G401 (cell line): ENCODE results near the gene PFKL. TPM values are rescaled to one million over a fixed set of nuclear protein-coding genes. Genes with fewer than 3 reads are reported as not detected.
A peak's percentile ranks its signal among the peaks of the same experiment; 100 is the strongest.

Experiments
- DNase-seq: peaks from one replicate; pipeline ENCODE4 v3.0.0-alpha.2; 2015; ENCODE audit warnings: low spot score
- in situ Hi-C: cut with HindIII; loops from 2 replicates; pipeline ENCODE4 v1.10.0; 2016; ENCODE audit warnings: low sequenced_read_pairs, mixed read lengths
- total RNA-seq: library from RNA; depleted of rRNA; stranded (reverse); fragments of >200 nt; shearing (Covaris generic); gene quantifications from 2 replicates; pipeline ENCODE4 v1.2.3, GENCODE V29; 2014; rRNA removed

PFKL gene
- total RNA-seq, result 174 and 182 TPM in 2 replicates

GRCh38 chr21:44299458-44300261, at the start of gene PFKL:
TSS of gene PFKL (plus strand) at chr21:44300053. CDS start at chr21:44300106, 53 bp downstream.
- peak; percentile 49 for DNase-seq
- in situ Hi-C loops, result no loop called here

- in situ Hi-C loops, result no loop called here
- no peak for DNase-seq
Measured at GRCh38 chr21:44253832-44254710, 45.8 kb upstream of the PFKL start.

- DNase-seq, result no peak
- in situ Hi-C loops, result no loop called here
Measured at GRCh38 chr21:44255511-44255981, 44.3 kb upstream of the PFKL start.

DNA sequence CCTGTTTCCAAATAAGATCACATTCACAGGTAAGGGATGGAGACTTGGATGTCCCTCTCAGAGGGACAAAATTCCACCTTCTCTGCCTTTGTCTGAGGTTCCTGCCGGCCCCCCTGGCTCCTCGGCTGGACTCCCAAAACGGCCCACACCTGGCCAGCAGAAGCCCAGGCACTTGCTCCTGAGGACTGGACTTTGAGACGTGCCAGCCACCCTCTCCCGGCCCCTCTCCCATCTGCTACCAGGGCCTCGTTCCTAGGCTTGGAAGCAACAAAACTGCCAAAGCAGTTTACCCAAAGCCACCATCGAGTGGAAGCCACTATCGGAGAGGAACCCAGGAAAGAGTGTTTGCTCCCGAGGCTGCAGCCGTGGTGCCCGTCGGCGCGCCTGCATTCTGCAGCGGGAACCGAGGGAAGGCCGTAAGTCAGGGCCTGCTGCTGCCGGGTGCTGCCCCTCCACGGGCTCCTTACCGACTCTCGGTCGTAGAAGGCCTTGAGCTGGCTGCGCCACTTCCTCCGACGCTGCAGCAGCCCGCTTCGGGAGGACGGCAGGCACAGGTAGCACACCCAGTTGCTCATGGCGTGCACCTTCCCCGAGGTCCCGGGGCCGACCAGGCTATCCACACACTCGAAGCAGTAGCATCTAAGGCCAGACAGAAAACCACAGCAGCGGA, 41.7 kb upstream of the PFKL start:
- no peak for DNase-seq
- in situ Hi-C loops, result no loop called here

- in situ Hi-C loops, result no loop called here
- DNase-seq, result no peak
Measured at GRCh38 chr21:44259082-44259705, 40.7 kb upstream of the PFKL start.

- no peak for DNase-seq
- in situ Hi-C loops, result no loop called here
Measured at GRCh38 chr21:44260066-44260465, 39.8 kb upstream of the PFKL start.

DNA sequence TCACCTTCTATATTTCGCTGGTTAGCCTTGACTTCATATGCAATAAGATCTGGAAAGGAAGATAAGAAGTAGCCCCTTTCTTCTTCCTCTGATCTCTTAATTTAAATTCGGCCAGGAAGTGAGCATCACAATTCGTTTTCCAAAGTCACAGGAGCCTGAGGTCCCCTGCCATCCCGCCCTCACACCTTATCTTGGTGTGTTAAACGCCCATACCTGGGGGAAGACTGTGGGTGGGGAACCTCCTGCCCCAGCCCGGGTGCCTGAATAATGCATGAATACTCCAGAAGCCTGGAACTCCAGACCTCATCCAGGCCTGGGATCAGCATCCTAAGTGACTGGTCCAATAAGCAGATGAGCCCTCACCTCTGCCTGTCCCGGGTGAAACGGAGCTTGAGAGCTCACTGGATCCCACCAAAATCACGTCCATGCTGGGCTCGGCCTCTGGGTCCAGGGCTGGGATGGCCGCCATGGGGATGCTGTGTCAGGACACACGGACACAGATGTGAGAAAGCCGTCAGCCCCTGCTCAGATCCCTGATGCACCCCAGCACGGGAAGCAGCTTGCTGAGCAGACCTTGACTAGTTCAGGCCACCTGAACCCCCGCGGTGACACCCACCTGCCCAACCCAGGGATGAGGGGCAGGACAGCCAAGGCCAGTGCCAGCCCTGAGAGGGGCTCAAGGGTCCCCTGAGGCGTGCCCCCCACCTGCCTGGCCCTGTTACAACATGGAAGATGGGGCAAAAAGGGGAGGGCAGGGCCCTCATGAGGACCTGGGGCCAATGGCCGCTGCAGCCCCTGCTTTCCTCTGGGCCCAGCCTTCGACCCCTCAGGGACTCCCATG, 38.8 kb upstream of the PFKL start:
- no peak for DNase-seq
- in situ Hi-C loops, result no loop called here

DNA sequence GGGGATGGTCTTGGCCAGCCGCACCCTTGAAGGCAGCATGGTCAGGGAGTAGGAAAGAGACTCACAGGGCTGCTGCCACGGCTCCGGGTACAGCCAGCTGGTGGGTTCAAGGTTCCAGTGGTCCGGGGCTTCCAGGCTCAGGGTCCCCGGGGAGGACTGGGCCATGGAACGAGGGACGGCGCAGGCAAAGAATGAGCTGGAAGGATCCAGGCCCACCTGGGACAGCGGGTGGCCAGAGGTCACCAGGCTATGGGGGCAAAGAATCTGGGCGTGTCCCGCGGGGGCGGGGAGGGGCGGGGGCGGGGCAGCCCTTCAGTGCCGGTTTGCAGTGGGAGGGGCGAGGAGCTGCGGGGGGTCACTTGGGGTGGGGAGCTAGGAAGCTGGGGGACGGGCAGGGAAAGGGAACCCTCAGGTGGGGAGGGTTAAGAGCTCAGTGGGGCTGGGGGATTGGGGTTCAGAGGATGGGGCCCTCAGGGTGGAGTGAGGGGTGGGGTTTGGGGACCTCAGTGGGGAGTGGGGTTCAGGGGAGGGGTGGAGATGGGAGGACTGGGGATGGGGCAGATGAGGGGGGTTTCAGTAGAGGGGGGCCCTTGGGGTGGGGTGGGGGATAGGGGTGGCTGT, 38.1 kb upstream of the PFKL start, which contains the start of gene DNMT3L:
Gene DNMT3L, minus strand, starts transcription at position 223 of the 621 bp plus-strand sequence. CDS start 638 bp downstream, outside the sequence.
- no peak for DNase-seq
- in situ Hi-C loops, result no loop called here

DNA sequence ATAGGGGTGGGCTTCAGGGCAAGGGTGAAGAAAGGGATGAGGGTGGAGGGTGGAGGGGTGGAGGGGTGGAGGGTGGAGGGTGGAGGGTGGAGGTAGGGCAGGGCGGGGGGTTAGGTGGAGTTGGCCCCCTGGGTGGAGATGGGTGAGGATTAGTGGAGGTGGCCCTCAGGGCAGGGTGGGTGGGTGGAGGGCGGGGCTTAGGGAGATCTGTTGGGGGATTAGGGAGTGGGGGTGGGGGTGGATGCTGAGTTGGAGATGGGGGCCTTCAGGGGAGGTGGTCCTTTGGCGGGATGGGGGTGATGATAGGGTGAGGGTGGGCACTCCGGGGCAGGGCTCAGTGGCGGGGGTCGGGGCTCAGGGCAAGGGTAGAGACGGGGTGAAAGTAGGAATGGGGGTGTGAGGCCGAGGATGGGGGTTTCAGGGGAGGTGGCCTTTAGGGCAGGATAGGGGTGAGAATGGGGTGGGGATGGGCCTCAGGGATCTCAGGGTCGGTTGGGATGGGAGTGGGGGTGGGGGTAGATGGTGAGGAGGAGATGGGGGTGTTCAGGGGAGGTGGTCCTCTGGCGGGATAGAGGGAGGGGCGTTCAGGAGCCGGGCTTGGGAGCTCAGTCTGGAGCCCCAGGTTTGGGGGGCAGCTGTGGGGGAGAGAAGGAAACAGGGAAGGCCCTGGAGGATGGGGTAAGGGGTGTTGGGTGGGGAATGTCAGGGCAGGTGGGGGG, 37.4 kb upstream of the PFKL start:
- in situ Hi-C loops, result no loop called here

DNA sequence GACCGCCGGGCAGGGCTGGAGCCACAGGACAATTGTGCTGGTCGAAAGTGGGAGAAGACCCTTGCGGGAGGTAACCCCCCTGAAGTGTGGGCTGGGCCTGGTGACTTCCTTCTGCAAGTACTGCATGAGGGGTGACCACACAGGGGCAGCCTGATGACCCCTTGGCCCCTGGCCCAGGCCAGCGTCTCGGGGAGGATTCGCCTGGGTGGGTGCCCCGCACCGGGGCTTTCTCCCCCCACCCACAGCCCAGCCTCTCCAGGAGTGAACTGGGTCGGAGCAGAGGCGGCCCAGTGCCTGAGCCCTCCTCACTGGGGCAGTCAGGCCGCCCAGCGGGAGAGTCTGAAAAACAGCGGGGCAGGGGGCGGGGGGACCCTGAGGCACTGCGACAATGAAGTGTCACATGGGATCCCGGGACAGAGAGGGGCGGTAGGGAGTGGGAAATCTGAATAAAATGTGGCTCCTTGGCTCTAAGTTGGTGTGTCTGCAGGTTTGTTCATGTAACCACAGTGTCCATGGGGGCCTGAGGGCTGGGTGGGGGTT, 36.6 kb upstream of the PFKL start:
- no peak for DNase-seq
- in situ Hi-C loops, result no loop called here

More for the DNA sequence above, 37.4 kb upstream of the PFKL start:
- DNase-seq, result no peak

- in situ Hi-C loops, result no loop called here
- DNase-seq, result no peak
Measured at GRCh38 chr21:44263768-44264167, 36.1 kb upstream of the PFKL start.

DNA sequence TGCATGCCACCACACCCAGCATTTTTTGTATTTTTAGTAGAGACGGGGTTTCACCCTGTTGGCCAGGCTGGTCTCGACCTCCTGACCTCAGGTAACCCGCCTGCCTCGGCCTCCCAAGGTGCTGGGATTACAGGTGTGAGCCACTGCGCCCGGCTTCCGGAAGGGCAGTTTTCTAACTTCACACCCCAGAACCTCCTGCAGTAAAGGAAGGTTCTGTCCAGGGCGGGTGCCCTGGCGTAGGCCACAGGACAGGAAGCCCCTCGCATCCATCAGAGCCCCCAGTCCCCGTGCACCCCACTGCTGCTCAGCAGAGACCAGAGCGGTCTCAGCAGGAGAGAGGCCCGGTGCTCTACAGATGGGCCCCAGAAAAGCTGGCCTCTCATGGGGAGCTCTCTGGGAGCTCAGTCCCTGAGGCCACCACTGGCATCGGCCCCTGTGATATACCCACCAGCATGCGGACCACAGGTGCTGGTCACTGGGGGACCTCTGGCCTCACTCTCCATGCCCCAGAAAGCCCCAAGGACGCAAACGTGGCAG, 34.1 kb upstream of the PFKL start:
- DNase-seq, result no peak
- in situ Hi-C loops, result no loop called here

- in situ Hi-C loops, result no loop called here
- no peak for DNase-seq
Measured at GRCh38 chr21:44267655-44268142, 32.2 kb upstream of the PFKL start.

- DNase-seq, result no peak
- in situ Hi-C loops, result no loop called here
Measured at GRCh38 chr21:44269090-44269489, 30.8 kb upstream of the PFKL start.

DNA sequence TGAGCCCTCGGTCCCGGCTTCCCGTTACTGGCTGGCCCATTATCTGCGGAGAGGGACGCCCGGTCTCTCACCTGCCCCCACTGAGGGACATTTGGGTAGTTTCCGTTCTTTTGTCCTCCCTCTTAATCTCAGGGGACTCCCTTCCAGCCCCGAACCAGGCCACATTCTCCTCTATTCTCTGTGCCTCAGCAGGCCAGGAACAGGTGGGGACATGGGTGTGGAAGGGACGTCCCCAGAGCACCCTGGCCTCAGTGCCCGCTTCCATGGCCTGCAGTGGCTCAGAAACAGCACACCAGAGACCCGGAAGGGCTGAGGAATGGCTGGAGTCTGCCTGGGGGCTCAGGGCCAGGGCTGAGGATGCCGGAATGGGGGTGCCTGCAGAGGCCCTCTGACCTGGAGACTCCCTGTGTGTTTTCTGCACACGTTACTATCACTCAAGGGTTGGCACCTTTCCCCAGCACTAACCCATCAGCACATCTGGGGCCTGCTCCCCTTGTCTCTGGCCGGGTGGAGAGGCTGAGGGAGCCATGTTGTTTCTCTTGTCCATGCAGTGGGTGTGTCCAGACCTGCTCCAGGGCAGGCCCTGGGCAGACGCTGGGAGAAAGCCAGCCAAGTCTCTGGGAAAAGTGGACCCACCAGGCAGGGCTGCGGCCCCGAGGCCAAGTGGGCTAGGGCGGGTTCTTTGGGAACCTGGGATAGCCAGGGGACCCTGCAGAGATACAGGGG, 28.1 kb upstream of the PFKL start:
- DNase-seq, result no peak
- in situ Hi-C loops, result no loop called here

GRCh38 chr21:44272284-44272858, 27.5 kb upstream of the PFKL start:
- in situ Hi-C loops, result no loop called here
- no peak for DNase-seq
